Measurements from ENCODE around the gene LRFN3.
"Not testable (repeated sequence)": the region's sequence is repeated elsewhere in the genome, so short reads cannot be mapped to it uniquely, and the experiment has no call there.

The LRFN3 gene

DNA sequence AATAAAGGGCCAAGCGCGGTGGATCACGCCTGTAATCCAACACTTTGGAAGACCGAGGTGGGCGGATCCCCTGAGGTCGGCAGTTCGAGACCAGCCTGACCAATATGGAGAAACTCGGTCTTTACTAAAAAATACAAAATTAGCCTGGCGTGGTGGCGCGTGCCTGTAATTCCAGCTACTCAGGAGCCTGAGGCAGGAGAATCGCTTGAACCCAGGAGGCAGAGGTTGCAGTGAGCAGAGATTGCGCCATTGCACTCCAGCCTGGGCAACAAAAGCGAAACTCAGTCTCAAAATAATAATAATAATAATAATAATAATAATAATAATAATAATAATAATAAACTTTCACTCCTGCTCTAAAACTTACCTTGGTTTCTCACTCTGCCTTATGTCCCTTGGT, 25.8 kb upstream of the LRFN3 start:
- not testable (repeated sequence) for H2BK120ac ChIP-seq (ENCODE audit: low read depth, low read length); H3K36me3 ChIP-seq (ENCODE audit: control insufficient read depth in 1 of 2, insufficient read depth in 2 of 2, low read depth in 1 of 2, low read length in 2 of 2); H3K27ac ChIP-seq (ENCODE audit: low read length, poor library complexity, severe bottlenecking); H2BK15ac ChIP-seq (ENCODE audit: low read depth, poor library complexity, severe bottlenecking); H4K8ac ChIP-seq (ENCODE audit: low read length); H3K4ac ChIP-seq (ENCODE audit: low read depth in 1 of 2, low read length in 2 of 2); DNase-seq; H2AK5ac ChIP-seq (ENCODE audit: low read length, severe bottlenecking); H2BK12ac ChIP-seq (ENCODE audit: low read length in 2 of 2); H3K4me2 ChIP-seq (ENCODE audit: low read length, poor library complexity, severe bottlenecking); H3K79me1 ChIP-seq (replicated peaks; ENCODE audit: low read length, poor library complexity, severe bottlenecking); H3K14ac ChIP-seq (ENCODE audit: low read length in 2 of 2); H3K27me3 ChIP-seq (ENCODE audit: control insufficient read depth in 1 of 2, insufficient read depth in 1 of 2, low read length in 2 of 2); H2BK5ac ChIP-seq (ENCODE audit: low read depth, low read length, poor library complexity, severe bottlenecking); H3K4me3 ChIP-seq (ENCODE audit: insufficient read depth in 1 of 2, low read depth in 1 of 2, low read length in 2 of 2); H2AFZ ChIP-seq (ENCODE audit: low read depth, low read length); H3K9ac ChIP-seq (ENCODE audit: low read length); H3K23ac ChIP-seq (ENCODE audit: low read length in 2 of 2); H3K18ac ChIP-seq (ENCODE audit: low read depth in 1 of 2, low read length in 2 of 2); H3K9me3 ChIP-seq (ENCODE audit: control insufficient read depth, low read length); H4K91ac ChIP-seq (ENCODE audit: low read length); H3K4me1 ChIP-seq (ENCODE audit: control insufficient read depth, insufficient read depth, low read depth, low read length)
- 94% methylated on average over 13 of the region's 14 CpGs for WGBS

- H2BK5ac ChIP-seq (ENCODE audit: low read depth, low read length, poor library complexity, severe bottlenecking): no peak overlapping the region
- H3K4me3 ChIP-seq (ENCODE audit: insufficient read depth in 1 of 2, low read depth in 1 of 2, low read length in 2 of 2): no peak overlapping the region
- no peaks in the 10 kb centered on the region for H3K79me1 ChIP-seq (replicated peaks; ENCODE audit: low read length, poor library complexity, severe bottlenecking)
- no peak overlapping the region for H2AFZ ChIP-seq (ENCODE audit: low read depth, low read length)
- H2BK12ac ChIP-seq (ENCODE audit: low read length in 2 of 2): no peak overlapping the region
- H3K23ac ChIP-seq (ENCODE audit: low read length in 2 of 2): no peak overlapping the region
- no peak overlapping the region for H3K27ac ChIP-seq (ENCODE audit: low read length, poor library complexity, severe bottlenecking)
- no peak overlapping the region for H2AK5ac ChIP-seq (ENCODE audit: low read length, severe bottlenecking)
- H4K8ac ChIP-seq (ENCODE audit: low read length): no peak overlapping the region
- no peak overlapping the region for H3K18ac ChIP-seq (ENCODE audit: low read depth in 1 of 2, low read length in 2 of 2)
- H3K4me1 ChIP-seq (ENCODE audit: control insufficient read depth, insufficient read depth, low read depth, low read length): peaks cover 3% of the 10 kb centered on the region
- no peak for DNase-seq
- no peak overlapping the region for H3K4me2 ChIP-seq (ENCODE audit: low read length, poor library complexity, severe bottlenecking)
- 55% methylated on average over 3 of the region's 3 CpGs for WGBS
- H3K36me3 ChIP-seq (ENCODE audit: control insufficient read depth in 1 of 2, insufficient read depth in 2 of 2, low read depth in 1 of 2, low read length in 2 of 2): no peaks in the 10 kb centered on the region
- H3K4ac ChIP-seq (ENCODE audit: low read depth in 1 of 2, low read length in 2 of 2): no peak overlapping the region
- no peak overlapping the region for H4K91ac ChIP-seq (ENCODE audit: low read length)
- no peak overlapping the region for H2BK15ac ChIP-seq (ENCODE audit: low read depth, poor library complexity, severe bottlenecking)
- H3K14ac ChIP-seq (ENCODE audit: low read length in 2 of 2): no peak overlapping the region
- H3K9me3 ChIP-seq (ENCODE audit: control insufficient read depth, low read length): no peaks in the 10 kb centered on the region
- H3K9ac ChIP-seq (ENCODE audit: low read length): no peak overlapping the region
- H3K27me3 ChIP-seq (ENCODE audit: control insufficient read depth in 1 of 2, insufficient read depth in 1 of 2, low read length in 2 of 2): no peaks in the 10 kb centered on the region
- no peak overlapping the region for H2BK120ac ChIP-seq (ENCODE audit: low read depth, low read length)
These were observed 25.0 kb upstream of the LRFN3 start for GRCh38 chr19:35911173-35911572.

DNA sequence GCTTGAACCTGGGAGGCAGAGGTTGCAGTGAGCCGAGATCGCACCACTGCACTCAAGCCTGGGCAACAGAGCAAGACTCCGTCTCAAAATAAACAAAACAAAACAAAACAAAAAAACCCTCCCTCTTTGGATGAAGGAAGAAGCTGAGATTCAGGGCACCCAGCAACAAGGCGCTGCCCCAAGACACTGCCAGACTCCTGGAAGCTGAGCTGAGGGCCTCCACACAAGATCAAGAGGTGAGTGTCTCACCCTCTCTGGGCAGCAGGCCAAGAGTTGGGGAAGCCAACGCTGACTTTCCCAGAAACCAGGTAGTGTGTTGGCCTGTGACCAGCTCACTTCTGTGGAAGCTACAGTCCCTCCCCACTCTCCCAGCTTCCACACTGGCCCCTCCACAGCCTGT, 24.4 kb upstream of the LRFN3 start:
- Histone ChIP-seq H2BK12ac (ENCODE audit: low read length in 2 of 2) (no peak overlapping the region), H2BK15ac (ENCODE audit: low read depth, poor library complexity, severe bottlenecking) (no peak overlapping the region), H3K4me3 (ENCODE audit: insufficient read depth in 1 of 2, low read depth in 1 of 2, low read length in 2 of 2) (no peak overlapping the region), H3K14ac (ENCODE audit: low read length in 2 of 2) (no peak overlapping the region), H3K27me3 (ENCODE audit: control insufficient read depth in 1 of 2, insufficient read depth in 1 of 2, low read length in 2 of 2) (peaks cover 0 to 2% of the 10 kb centered on the region in 2 experiments), H3K9ac (ENCODE audit: low read length) (no peak overlapping the region), H2AFZ (ENCODE audit: low read depth, low read length) (no peak overlapping the region), H3K36me3 (ENCODE audit: control insufficient read depth in 1 of 2, insufficient read depth in 2 of 2, low read depth in 1 of 2, low read length in 2 of 2) (no peaks in the 10 kb centered on the region), H3K4ac (ENCODE audit: low read depth in 1 of 2, low read length in 2 of 2) (no peak overlapping the region), H3K9me3 (ENCODE audit: control insufficient read depth, low read length) (no peaks in the 10 kb centered on the region), H2BK120ac (ENCODE audit: low read depth, low read length) (no peak overlapping the region), H3K27ac (ENCODE audit: low read length, poor library complexity, severe bottlenecking) (no peak overlapping the region), H3K79me1 (replicated peaks; ENCODE audit: low read length, poor library complexity, severe bottlenecking) (no peaks in the 10 kb centered on the region), H4K91ac (ENCODE audit: low read length) (no peak overlapping the region), H2BK5ac (ENCODE audit: low read depth, low read length, poor library complexity, severe bottlenecking) (no peak overlapping the region), H3K18ac (ENCODE audit: low read depth in 1 of 2, low read length in 2 of 2) (no peak overlapping the region), H3K4me1 (ENCODE audit: control insufficient read depth, insufficient read depth, low read depth, low read length) (peaks cover 3% of the 10 kb centered on the region), H3K23ac (ENCODE audit: low read length in 2 of 2) (no peak overlapping the region), H3K4me2 (ENCODE audit: low read length, poor library complexity, severe bottlenecking) (no peak overlapping the region), H4K8ac (ENCODE audit: low read length) (no peak overlapping the region), H2AK5ac (ENCODE audit: low read length, severe bottlenecking) (no peak overlapping the region)
- WGBS: 67% methylated on average over 3 of the region's 5 CpGs
- DNase-seq: no peak

DNA sequence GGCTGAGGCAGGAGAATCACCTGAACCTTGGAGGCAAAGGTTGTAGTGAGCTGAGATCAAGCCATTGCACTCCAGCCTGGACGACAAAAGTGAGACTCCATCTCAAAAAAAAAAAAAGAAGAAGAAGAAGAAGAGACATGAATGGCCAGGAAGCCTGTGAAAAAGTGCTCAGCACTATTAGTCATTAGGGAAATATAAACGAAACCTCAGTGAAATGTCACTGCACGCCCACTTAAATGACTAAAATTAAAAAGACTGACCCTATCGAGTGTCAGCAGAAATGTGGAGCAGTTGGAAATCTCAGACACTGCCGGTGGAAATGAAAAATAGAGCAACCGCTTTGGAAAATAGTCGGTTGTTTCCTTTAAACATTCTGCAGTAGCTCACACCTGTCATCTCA, 22.6 kb upstream of the LRFN3 start:
- Histone ChIP-seq H3K4ac (ENCODE audit: low read depth in 1 of 2, low read length in 2 of 2) (no peak overlapping the region), H3K36me3 (ENCODE audit: control insufficient read depth in 1 of 2, insufficient read depth in 2 of 2, low read depth in 1 of 2, low read length in 2 of 2) (no peaks in the 10 kb centered on the region), H2BK15ac (ENCODE audit: low read depth, poor library complexity, severe bottlenecking) (no peak overlapping the region), H3K27me3 (ENCODE audit: control insufficient read depth in 1 of 2, insufficient read depth in 1 of 2, low read length in 2 of 2) (peaks cover 0 to 3% of the 10 kb centered on the region in 2 experiments), H4K91ac (ENCODE audit: low read length) (no peak overlapping the region), H2AFZ (ENCODE audit: low read depth, low read length) (no peak overlapping the region), H3K23ac (ENCODE audit: low read length in 2 of 2) (no peak overlapping the region), H3K27ac (ENCODE audit: low read length, poor library complexity, severe bottlenecking) (no peak overlapping the region), H3K9ac (ENCODE audit: low read length) (no peak overlapping the region), H2BK12ac (ENCODE audit: low read length in 2 of 2) (no peak overlapping the region), H3K4me2 (ENCODE audit: low read length, poor library complexity, severe bottlenecking) (no peak overlapping the region), H2BK5ac (ENCODE audit: low read depth, low read length, poor library complexity, severe bottlenecking) (no peak overlapping the region), H4K8ac (ENCODE audit: low read length) (no peak overlapping the region), H2BK120ac (ENCODE audit: low read depth, low read length) (no peak overlapping the region), H3K4me1 (ENCODE audit: control insufficient read depth, insufficient read depth, low read depth, low read length) (peaks cover 3% of the 10 kb centered on the region), H3K4me3 (ENCODE audit: insufficient read depth in 1 of 2, low read depth in 1 of 2, low read length in 2 of 2) (no peak overlapping the region), H3K14ac (ENCODE audit: low read length in 2 of 2) (no peak overlapping the region), H3K18ac (ENCODE audit: low read depth in 1 of 2, low read length in 2 of 2) (no peak overlapping the region), H3K79me1 (replicated peaks; ENCODE audit: low read length, poor library complexity, severe bottlenecking) (no peaks in the 10 kb centered on the region), H3K9me3 (ENCODE audit: control insufficient read depth, low read length) (no peaks in the 10 kb centered on the region), H2AK5ac (ENCODE audit: low read length, severe bottlenecking) (no peak overlapping the region)
- peak; percentile 27 for DNase-seq
- whole genome bisulfite sequencing: 55% methylated on average over 6 of the region's 7 CpGs
